Transverse colon (tissue), 4 donors: ENCODE data around the gene RGS6. TPM values are rescaled to one million over a fixed set of nuclear protein-coding genes. Genes with fewer than 3 reads are reported as not detected.

Experiments
- DNase-seq: peaks from one replicate; pipeline ENCODE4 v3.0.0-alpha.2; 2019
- H3K27ac ChIP-seq, 4 donors: fragments of 200-600 bp; sonication (generic); 2 replicates each; pipeline ENCODE4 v1.5.1; 2016 to 2018; ENCODE audit warnings: inconsistent platforms in 4 of 4
- H3K27me3 ChIP-seq: fragments of 200-600 bp; sonication (generic); 2 replicates; pipeline ENCODE4 v1.5.1; 2017; ENCODE audit warnings: inconsistent platforms
- H3K36me3 ChIP-seq, 4 donors: fragments of 200-600 bp; sonication (generic); 2 replicates each; pipeline ENCODE4 v1.5.1; 2017 to 2019; ENCODE audit warnings: inconsistent platforms in 4 of 4
- H3K4me1 ChIP-seq, 4 donors: fragments of 200-600 bp; sonication (generic); 2 replicates each; pipeline ENCODE4 v1.5.1; 2017 to 2020; ENCODE audit warnings: inconsistent platforms in 4 of 4
- H3K4me3 ChIP-seq, 4 donors: fragments of 200-600 bp; sonication (generic); 1 replicate in 1 of 4; 2 replicates in 3 of 4; pipeline versions ENCODE4 v1.5.1 to v1.6.1; 2017 to 2019; ENCODE audit warnings: inconsistent platforms in 4 of 4
- H3K9me3 ChIP-seq, 2 donors: fragments of 200-600 bp; sonication (generic); 2 replicates each; pipeline ENCODE4 v1.5.1; 2017 to 2019; ENCODE audit warnings: inconsistent platforms in 2 of 2
- EP300 ChIP-seq: sonication (generic); formaldehyde crosslinking; IDR thresholded peaks from one replicate; pipeline ENCODE4 v1.6.1; 2017; ENCODE audit warnings: antibody characterized with exemption, low read depth
- POLR2A ChIP-seq: fragments of 450-650 bp; IDR thresholded peaks from one replicate; pipeline ENCODE4 v1.6.1; 2016; ENCODE audit warnings: antibody characterized with exemption, mild to moderate bottlenecking, moderate library complexity
- POLR2AphosphoS5 ChIP-seq, 3 donors: sonication (generic); formaldehyde crosslinking; IDR thresholded peaks; one replicate each; pipeline ENCODE4 v1.6.1; 2016; ENCODE audit warnings: antibody characterized with exemption in 3 of 3
- WGBS, 2 donors: methylation state at CpG; one replicate each; pipeline ENCODE4 v1.1.5; 2018; ENCODE audit warnings: low coverage in 1 of 2; 5-methylcytosine and 5-hydroxymethylcytosine counted together
- in situ Hi-C, 4 donors: fragments of 200-750 bp; cut with MboI; loops; one replicate each; pipeline versions ENCODE4 v1.15.0 to v1.15.1; 2017; ENCODE audit warnings: low sequenced_read_pairs in 3 of 4, low pct_ligation_motif_present in 1 of 4, low pct_unique_long_range_greater_than_20kb in 1 of 4
- intact Hi-C: fragments of 100-400 bp; cut with DNase I; formaldehyde crosslinking; loops from one replicate; pipeline ENCODE4 v1.15.1; 2023; ENCODE audit warnings: low total_unique reads
- total RNA-seq, 4 donors: library from RNA; depleted of rRNA; stranded (reverse); fragments of >200 nt; gene quantifications; one replicate each; pipeline ENCODE4 v1.1.0, GENCODE V29; 2016
- TF ChIP-seq, protein P1 (sequence below), 5 experiments: fragments of 200-600 bp in 3 of 5; fragments of 450-650 bp in 2 of 5; sonication (generic) in 3 of 5; IDR thresholded peaks; 1 replicate in 2 of 5; 2 replicates in 3 of 5; pipeline ENCODE4 v1.5.1; 2016 to 2017; ENCODE audit warnings: antibody characterized with exemption in 5 of 5, inconsistent platforms in 3 of 5, mild to moderate bottlenecking in 2 of 5, moderate library complexity in 1 of 5

The RGS6 gene
- total RNA-seq, 4 donors from 2014 or later = 0.41 to 0.48 TPM; not detected in 2

DNA sequence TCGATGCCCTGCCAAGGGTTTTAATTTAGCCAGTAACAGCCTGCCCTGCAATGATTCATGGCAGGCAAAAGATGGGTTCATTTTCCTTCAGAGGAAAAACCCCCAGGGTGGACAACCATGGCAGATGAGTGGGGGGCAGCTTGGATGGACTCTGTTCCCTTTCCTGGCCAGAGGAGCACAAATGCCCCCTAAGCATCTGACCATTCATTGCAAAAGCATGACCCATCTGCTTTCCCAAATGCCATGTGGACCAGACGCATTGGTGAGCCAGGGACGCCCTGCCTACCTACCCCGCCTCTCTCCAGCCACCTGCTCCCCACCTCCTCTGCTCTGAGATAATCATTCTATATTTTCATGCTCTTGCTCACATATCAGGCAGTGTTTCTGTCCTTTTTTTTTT, 679.8 kb downstream of the RGS6 start:
- Histone ChIP-seq H3K36me3 (no peaks in the 10 kb centered on the region), H3K27ac (no peak overlapping the region), H3K4me1 (peaks cover 0 to 11% (median 0%) of the 10 kb centered on the region in 4 donors), H3K4me3 (no peak overlapping the region), H3K9me3 (no peaks in the 10 kb centered on the region), H3K27me3 (no peaks in the 10 kb centered on the region)
- WGBS, 2 donors = 92 to 96% methylated on average over 4 of the region's 4 CpGs
- intact Hi-C loops = no loop called here
- no peak for DNase-seq
- TF ChIP-seq, protein P1, sequence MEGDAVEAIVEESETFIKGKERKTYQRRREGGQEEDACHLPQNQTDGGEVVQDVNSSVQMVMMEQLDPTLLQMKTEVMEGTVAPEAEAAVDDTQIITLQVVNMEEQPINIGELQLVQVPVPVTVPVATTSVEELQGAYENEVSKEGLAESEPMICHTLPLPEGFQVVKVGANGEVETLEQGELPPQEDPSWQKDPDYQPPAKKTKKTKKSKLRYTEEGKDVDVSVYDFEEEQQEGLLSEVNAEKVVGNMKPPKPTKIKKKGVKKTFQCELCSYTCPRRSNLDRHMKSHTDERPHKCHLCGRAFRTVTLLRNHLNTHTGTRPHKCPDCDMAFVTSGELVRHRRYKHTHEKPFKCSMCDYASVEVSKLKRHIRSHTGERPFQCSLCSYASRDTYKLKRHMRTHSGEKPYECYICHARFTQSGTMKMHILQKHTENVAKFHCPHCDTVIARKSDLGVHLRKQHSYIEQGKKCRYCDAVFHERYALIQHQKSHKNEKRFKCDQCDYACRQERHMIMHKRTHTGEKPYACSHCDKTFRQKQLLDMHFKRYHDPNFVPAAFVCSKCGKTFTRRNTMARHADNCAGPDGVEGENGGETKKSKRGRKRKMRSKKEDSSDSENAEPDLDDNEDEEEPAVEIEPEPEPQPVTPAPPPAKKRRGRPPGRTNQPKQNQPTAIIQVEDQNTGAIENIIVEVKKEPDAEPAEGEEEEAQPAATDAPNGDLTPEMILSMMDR (IDR thresholded peaks at IDR 0.05) = no peak
- in situ Hi-C loops = no loop called here

- WGBS, 2 donors = 78 to 100% methylated on average over 3 to 13 of the region's 13 CpGs
- no peak overlapping the region for H3K4me3 ChIP-seq
- TF ChIP-seq POLR2A (no peak), POLR2AphosphoS5 (IDR thresholded peaks at IDR 0.05) (no peak), EP300 (no peak)
- TF ChIP-seq, protein P1 (IDR thresholded peaks at IDR 0.05) = no peak
- intact Hi-C loops = no loop called here
- peaks cover 0 to 11% (median 0%) of the 10 kb centered on the region in 4 donors for H3K4me1 ChIP-seq
- in situ Hi-C loops = no loop called here
- no peaks in the 10 kb centered on the region for H3K9me3 ChIP-seq
- peak; percentile 31 for DNase-seq
- no peaks in the 10 kb centered on the region for H3K27me3 ChIP-seq
- H3K27ac ChIP-seq = no peak overlapping the region
- no peaks in the 10 kb centered on the region for H3K36me3 ChIP-seq
Observed at GRCh38 chr14:72613231-72613974, 681.2 kb downstream of the RGS6 start.

GRCh38 chr14:72613975-72614319, 681.7 kb downstream of the RGS6 start:
- TF ChIP-seq POLR2A = no peak
- H3K4me1 ChIP-seq = peaks cover 0 to 11% (median 0%) of the 10 kb centered on the region in 4 donors
- H3K27me3 ChIP-seq = no peaks in the 10 kb centered on the region
- 61% methylated on average over 2 of the region's 2 CpGs; no CpG with 5 or more reads in 1 of the 2 donors for WGBS, 2 donors
- H3K36me3 ChIP-seq = no peaks in the 10 kb centered on the region
- in situ Hi-C loops (no loop called here), intact Hi-C loops (no loop called here)
- no peak overlapping the region for H3K27ac ChIP-seq
- no peaks in the 10 kb centered on the region for H3K9me3 ChIP-seq
- no peak for DNase-seq
- no peak overlapping the region for H3K4me3 ChIP-seq

DNA sequence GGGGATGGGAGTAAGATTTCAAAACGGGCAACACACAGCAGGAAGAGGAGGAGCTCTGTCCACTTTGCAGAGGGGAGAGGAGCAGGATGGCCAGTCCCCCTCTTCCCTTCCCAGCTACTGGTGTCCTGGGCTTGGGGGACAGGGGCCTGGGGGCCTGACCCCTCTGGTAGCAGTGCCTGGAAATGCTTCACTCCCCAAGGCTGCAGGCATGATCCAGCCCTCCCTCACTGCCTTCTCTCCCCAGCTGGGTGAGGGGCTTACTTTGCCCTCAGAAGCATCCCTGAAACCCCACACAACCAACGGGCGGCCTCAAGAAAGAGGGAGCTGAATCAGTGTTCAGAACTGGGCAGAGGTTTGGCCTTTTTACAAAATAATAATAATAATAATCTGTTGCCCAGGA, 682.1 kb downstream of the RGS6 start:
- no peak overlapping the region for H3K27ac ChIP-seq
- DNase-seq = no peak
- WGBS, 2 donors = 65% methylated on average over 3 of the region's 3 CpGs; no CpG with 5 or more reads in 1 of the 2 donors

More for the DNA sequence above, 682.1 kb downstream of the RGS6 start:
- in situ Hi-C loops = no loop called here
- Histone ChIP-seq H3K4me1 (peaks cover 0 to 11% (median 0%) of the 10 kb centered on the region in 4 donors), H3K9me3 (no peaks in the 10 kb centered on the region), H3K36me3 (no peaks in the 10 kb centered on the region), H3K27me3 (no peaks in the 10 kb centered on the region), H3K4me3 (no peak overlapping the region)
- intact Hi-C loops = no loop called here
- no peak for TF ChIP-seq POLR2A
- TF ChIP-seq, protein P1 (IDR thresholded peaks at IDR 0.05) = no peak
- no peak for TF ChIP-seq EP300
- TF ChIP-seq POLR2AphosphoS5 (IDR thresholded peaks at IDR 0.05) = no peak
